Loucy (cell line): ENCODE measurements around the gene RAET1G.

Experiments used
- CTCF ChIP-seq: fragments of 200-600 bp; sonication (generic); conservative IDR thresholded peaks from 2 replicates; pipeline ENCODE4 v1.5.1; 2014; ENCODE audit warnings: mild to moderate bottlenecking, antibody characterized with exemption, low read length
- EZH2phosphoT487 ChIP-seq: fragments of 200-600 bp; IDR thresholded peaks from 2 replicates; pipeline ENCODE4 v1.6.1; 2018; ENCODE audit warnings: antibody characterized with exemption, mild to moderate bottlenecking, moderate library complexity, borderline replicate concordance

DNA sequence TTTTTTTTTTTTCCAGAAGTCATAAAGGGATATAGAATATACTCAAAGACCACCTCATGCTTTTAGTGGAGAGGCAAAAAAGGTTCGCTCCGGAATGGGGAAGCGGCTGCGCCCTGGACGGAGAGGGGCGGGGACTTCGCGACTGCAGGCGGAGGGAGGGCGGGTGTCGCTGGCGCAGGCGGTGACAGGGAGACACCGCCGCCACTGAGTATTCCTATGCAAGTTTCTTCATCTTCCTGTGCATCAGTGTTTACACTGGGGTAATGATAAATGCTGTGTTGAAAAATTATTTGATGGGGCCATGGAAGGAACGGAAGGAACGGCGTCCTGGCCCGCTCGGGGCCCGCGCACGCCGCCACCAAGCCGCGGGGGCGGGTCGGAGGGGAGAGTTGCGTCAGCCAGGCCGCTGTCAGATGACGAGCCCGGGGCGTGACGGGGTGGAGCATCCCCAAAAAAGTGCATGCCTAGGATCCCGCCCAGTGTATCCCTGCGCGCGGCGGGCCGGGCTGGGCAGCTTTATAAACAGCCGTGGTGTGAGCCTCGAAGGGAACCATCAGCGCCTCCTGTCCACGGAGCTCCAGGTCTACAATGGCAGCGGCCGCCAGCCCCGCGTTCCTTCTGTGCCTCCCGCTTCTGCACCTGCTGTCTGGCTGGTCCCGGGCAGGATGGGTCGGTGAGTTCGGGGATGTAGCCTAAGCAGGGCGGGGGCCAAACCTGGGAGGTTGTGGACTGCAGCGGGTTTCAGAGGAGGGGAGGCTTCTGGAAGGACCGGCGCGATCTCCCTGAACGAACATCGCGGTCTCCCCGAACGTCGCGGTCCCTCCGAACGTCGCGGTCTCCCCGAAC lies 40.8 kb upstream of the RAET1G start, which contains the start of gene ULBP1:
- no peak for TF ChIP-seq CTCF
- no peak for TF ChIP-seq EZH2phosphoT487
